ENCODE measurements around the gene CELA2B. TPM values are rescaled to one million over a fixed set of nuclear protein-coding genes. Genes with fewer than 3 reads are reported as not detected.

The CELA2B gene
- total RNA-seq, 1 donor = 0.36 TPM

DNA sequence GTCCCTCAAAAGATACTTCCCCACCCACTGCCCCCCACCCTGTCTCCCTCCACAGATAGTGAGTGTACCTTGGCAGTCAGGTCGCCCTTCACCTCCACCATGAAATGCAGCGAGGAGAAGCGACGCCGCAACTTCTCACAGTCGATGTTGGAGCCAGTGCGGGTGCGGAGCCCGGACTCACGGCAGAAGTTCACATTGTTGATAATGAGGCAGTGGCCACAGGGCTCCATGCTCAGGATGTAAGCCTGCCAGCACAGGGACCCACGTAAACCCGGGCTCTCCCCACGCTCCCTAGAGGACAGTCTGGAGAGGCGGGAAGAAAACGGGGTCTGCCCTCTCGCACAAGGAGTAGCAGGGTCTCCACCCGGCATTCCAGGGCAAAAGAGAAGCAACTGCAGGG, 30.9 kb downstream of the CELA2B start:
- Histone ChIP-seq H2AFZ (ENCODE audit: low read length) (no peak overlapping the region), H4K20me1 (ENCODE audit: insufficient read depth, low read length) (peaks cover 2% of the 10 kb centered on the region)
- TF ChIP-seq, protein P1, sequence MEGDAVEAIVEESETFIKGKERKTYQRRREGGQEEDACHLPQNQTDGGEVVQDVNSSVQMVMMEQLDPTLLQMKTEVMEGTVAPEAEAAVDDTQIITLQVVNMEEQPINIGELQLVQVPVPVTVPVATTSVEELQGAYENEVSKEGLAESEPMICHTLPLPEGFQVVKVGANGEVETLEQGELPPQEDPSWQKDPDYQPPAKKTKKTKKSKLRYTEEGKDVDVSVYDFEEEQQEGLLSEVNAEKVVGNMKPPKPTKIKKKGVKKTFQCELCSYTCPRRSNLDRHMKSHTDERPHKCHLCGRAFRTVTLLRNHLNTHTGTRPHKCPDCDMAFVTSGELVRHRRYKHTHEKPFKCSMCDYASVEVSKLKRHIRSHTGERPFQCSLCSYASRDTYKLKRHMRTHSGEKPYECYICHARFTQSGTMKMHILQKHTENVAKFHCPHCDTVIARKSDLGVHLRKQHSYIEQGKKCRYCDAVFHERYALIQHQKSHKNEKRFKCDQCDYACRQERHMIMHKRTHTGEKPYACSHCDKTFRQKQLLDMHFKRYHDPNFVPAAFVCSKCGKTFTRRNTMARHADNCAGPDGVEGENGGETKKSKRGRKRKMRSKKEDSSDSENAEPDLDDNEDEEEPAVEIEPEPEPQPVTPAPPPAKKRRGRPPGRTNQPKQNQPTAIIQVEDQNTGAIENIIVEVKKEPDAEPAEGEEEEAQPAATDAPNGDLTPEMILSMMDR (IDR thresholded peaks at IDR 0.05; ENCODE audit: extremely low read depth, low read depth, low read length) = no peak

DNA sequence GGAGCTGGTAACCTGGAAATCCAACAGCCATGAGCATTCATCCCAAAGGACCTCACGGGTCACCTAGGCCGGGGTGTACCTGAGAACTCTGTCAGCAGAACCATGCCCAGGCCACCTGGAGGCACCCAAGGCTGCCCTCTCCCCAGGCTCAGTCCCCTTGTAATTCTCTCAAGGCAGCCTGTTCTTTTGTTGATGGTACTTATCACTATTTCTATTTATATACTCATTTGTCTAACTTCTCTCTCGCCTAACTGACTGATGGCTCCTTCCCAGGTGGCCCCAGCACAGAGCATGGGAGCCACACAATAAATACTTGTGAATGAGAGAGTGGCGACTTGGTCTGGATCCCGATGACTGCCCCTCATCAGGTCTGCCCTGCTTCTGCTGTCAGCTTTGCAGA, 31.4 kb downstream of the CELA2B start:
- Histone ChIP-seq H3K79me2 (ENCODE audit: insufficient read depth, low read length) (no peaks in the 10 kb centered on the region), H3K4me3 (ENCODE audit: insufficient read depth, low read length) (no peak overlapping the region), H2AFZ (ENCODE audit: low read length) (no peak overlapping the region), H3K36me3 (ENCODE audit: insufficient read depth, low read length) (peaks cover 3% of the 10 kb centered on the region), H3K9me3 (ENCODE audit: low read depth, low read length) (no peaks in the 10 kb centered on the region), H3K4me1 (ENCODE audit: insufficient read depth, low read length) (peaks cover 6% of the 10 kb centered on the region), H3K27me3 (ENCODE audit: insufficient read depth, low read length) (no peaks in the 10 kb centered on the region), H3K4me2 (ENCODE audit: insufficient read depth, low read length) (no peak overlapping the region), H4K20me1 (ENCODE audit: insufficient read depth, low read length) (peaks cover 3% of the 10 kb centered on the region), H3K27ac (ENCODE audit: low read depth, low read length) (no peak overlapping the region)
- no peak for DNase-seq (ENCODE audit: insufficient read length, low spot score, missing footprints)
- TF ChIP-seq, protein P1 (IDR thresholded peaks at IDR 0.05; ENCODE audit: extremely low read depth, low read depth, low read length) = no peak

More for the DNA sequence above, 30.9 kb downstream of the CELA2B start:
- no peaks in the 10 kb centered on the region for H3K27me3 ChIP-seq (ENCODE audit: insufficient read depth, low read length)
- H3K79me2 ChIP-seq (ENCODE audit: insufficient read depth, low read length) = no peaks in the 10 kb centered on the region
- H3K9me3 ChIP-seq (ENCODE audit: low read depth, low read length) = no peaks in the 10 kb centered on the region
- DNase-seq (ENCODE audit: insufficient read length, low spot score, missing footprints) = no peak
- no peak overlapping the region for H3K4me2 ChIP-seq (ENCODE audit: insufficient read depth, low read length)
- peaks cover 6% of the 10 kb centered on the region for H3K4me1 ChIP-seq (ENCODE audit: insufficient read depth, low read length)
- no peak overlapping the region for H3K4me3 ChIP-seq (ENCODE audit: insufficient read depth, low read length)
- no peak overlapping the region for H3K27ac ChIP-seq (ENCODE audit: low read depth, low read length)
- H3K36me3 ChIP-seq (ENCODE audit: insufficient read depth, low read length) = peaks cover 3% of the 10 kb centered on the region

DNA sequence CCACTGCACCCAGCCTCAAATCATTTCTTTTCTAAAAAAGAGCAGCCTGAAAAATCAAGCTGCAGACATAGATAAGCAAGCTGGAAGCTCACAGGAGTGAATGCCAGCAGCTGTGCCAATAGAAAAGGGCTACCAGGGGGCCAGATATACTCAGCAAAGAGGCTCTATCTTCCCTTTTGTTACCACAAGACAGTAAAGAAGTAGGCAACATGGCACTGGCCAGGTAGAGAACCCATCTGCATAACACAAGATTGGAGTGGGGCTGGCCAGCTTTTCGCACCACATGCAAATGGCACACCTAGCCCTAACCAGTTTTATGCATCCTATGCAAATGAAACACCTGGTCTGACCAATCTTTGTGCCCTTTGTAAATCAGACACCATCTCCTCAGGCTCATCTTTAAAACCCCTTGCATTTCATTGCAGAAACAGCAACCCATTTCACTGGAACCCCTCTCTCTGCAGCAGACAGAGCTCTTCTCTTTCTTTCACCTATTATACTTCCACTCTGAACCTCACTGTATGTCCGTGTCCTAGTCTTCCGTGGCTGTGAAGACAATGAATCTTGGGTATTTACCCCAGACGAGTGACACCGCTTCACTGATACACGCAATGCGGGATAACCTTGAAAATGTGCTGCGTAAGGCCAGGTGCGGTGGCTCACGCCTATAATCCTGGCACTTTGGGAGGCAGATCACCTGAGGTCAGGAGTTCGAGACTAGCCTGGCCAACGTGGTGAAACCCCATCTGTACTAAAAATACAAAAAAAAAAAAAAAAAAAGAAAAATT, 33.0 kb downstream of the CELA2B start:
- TF ChIP-seq, protein P1 (IDR thresholded peaks at IDR 0.05; ENCODE audit: extremely low read depth, low read depth, low read length) = no peak

DNA sequence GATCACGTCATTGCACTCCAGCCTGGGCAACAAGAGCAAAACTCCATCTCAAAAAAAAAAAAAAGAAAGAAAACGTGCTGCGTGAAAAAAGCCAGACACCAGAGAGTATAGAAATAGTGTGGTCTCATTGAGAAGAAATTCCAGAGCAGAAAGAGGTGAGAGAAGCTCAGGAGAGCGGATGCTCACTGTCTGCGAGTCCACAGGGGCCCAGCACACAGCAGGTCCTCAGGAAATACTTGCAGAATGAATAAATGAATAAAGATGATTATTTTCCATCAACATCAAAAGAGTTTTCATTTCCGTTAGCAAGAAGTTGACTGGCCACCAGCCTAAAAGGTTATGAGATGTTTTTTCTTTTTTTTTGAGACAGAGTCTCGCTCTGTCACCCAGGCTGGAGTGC, 33.7 kb downstream of the CELA2B start:
- no peak for DNase-seq (ENCODE audit: insufficient read length, low spot score, missing footprints)
- TF ChIP-seq, protein P1 (IDR thresholded peaks at IDR 0.05; ENCODE audit: extremely low read depth, low read depth, low read length) = no peak
- no peaks in the 10 kb centered on the region for H3K36me3 ChIP-seq (ENCODE audit: insufficient read depth, low read length)
- no peak overlapping the region for H3K4me3 ChIP-seq (ENCODE audit: insufficient read depth, low read length)
- peaks cover 6% of the 10 kb centered on the region for H3K4me1 ChIP-seq (ENCODE audit: insufficient read depth, low read length)
- H3K9me3 ChIP-seq (ENCODE audit: low read depth, low read length) = no peaks in the 10 kb centered on the region
- H4K20me1 ChIP-seq (ENCODE audit: insufficient read depth, low read length) = peaks cover 3% of the 10 kb centered on the region
- H2AFZ ChIP-seq (ENCODE audit: low read length) = no peak overlapping the region
- H3K79me2 ChIP-seq (ENCODE audit: insufficient read depth, low read length) = no peaks in the 10 kb centered on the region
- H3K27ac ChIP-seq (ENCODE audit: low read depth, low read length) = no peak overlapping the region
- H3K4me2 ChIP-seq (ENCODE audit: insufficient read depth, low read length) = no peak overlapping the region
- no peaks in the 10 kb centered on the region for H3K27me3 ChIP-seq (ENCODE audit: insufficient read depth, low read length)

More for the DNA sequence above, 33.0 kb downstream of the CELA2B start:
- H2AFZ ChIP-seq (ENCODE audit: low read length) = no peak overlapping the region
- no peak for DNase-seq (ENCODE audit: insufficient read length, low spot score, missing footprints)
- H3K27me3 ChIP-seq (ENCODE audit: insufficient read depth, low read length) = no peaks in the 10 kb centered on the region
- no peaks in the 10 kb centered on the region for H3K36me3 ChIP-seq (ENCODE audit: insufficient read depth, low read length)
- no peaks in the 10 kb centered on the region for H3K79me2 ChIP-seq (ENCODE audit: insufficient read depth, low read length)
- peaks cover 6% of the 10 kb centered on the region for H3K4me1 ChIP-seq (ENCODE audit: insufficient read depth, low read length)
- H3K27ac ChIP-seq (ENCODE audit: low read depth, low read length) = no peak overlapping the region
- H3K4me3 ChIP-seq (ENCODE audit: insufficient read depth, low read length) = no peak overlapping the region
- H4K20me1 ChIP-seq (ENCODE audit: insufficient read depth, low read length) = peaks cover 3% of the 10 kb centered on the region
- no peak overlapping the region for H3K4me2 ChIP-seq (ENCODE audit: insufficient read depth, low read length)
- no peaks in the 10 kb centered on the region for H3K9me3 ChIP-seq (ENCODE audit: low read depth, low read length)

Measured in osteoblast (primary cell).